ENCODE results near the gene STK32C.

- TF ChIP-seq CTCF (IDR thresholded peaks at IDR 0.05) (no peak), EZH2 (IDR thresholded peaks at IDR 0.05; ENCODE audit: borderline replicate concordance, insufficient read depth, low read depth, low read length, poor library complexity, severe bottlenecking) (no peak)
Observed at GRCh38 chr10:132292287-132293200, 15.2 kb downstream of the STK32C start.

Measured in B cell (primary cell).